HepG2 (cell line): ENCODE data around the gene NUDT6. TPM values are rescaled to one million over a fixed set of nuclear protein-coding genes. Genes with fewer than 3 reads are reported as not detected.

Source experiments
- BRD4 ChIP-seq: sonication (generic); formaldehyde crosslinking; IDR thresholded peaks from 2 replicates; pipeline ENCODE4 v1.4.0; 2020; ENCODE audit warnings: missing genetic modification reagents
- CBX1 ChIP-seq: IDR thresholded peaks from one replicate; pipeline ENCODE4 v1.6.1; 2016; ENCODE audit warnings: antibody characterized with exemption, low read depth
- CCDC6 ChIP-seq: sonication (generic); formaldehyde crosslinking; IDR thresholded peaks from 2 replicates; pipeline ENCODE4 v1.8.1; 2022; ENCODE audit warnings: mild to moderate bottlenecking, missing genetic modification reagents, moderate library complexity
- EZH2 ChIP-seq: conservative IDR thresholded peaks from 2 replicates; pipeline ENCODE4 v1.6.1; 2012; ENCODE audit warnings: mild to moderate bottlenecking, low read depth, low read length, moderate library complexity
- GABPB1 ChIP-seq: IDR thresholded peaks from 2 replicates; pipeline ENCODE4 v1.6.1; 2016; ENCODE audit warnings: mild to moderate bottlenecking, missing genetic modification reagents, moderate library complexity, missing compliant biosample characterization
- GLI4 ChIP-seq: sonication (generic); formaldehyde crosslinking; IDR thresholded peaks from 2 replicates; pipeline ENCODE4 v1.5.1; 2020; ENCODE audit warnings: missing genetic modification reagents, mild to moderate bottlenecking, moderate library complexity, borderline replicate concordance
- HES4 ChIP-seq: sonication (generic); formaldehyde crosslinking; IDR thresholded peaks from 2 replicates; pipeline ENCODE4 v1.9.0; 2021; ENCODE audit warnings: mild to moderate bottlenecking, missing genetic modification reagents, borderline replicate concordance
- REL ChIP-seq: sonication (generic); formaldehyde crosslinking; conservative IDR thresholded peaks from 2 replicates; pipeline ENCODE4 v1.8.0; 2022; ENCODE audit warnings: mild to moderate bottlenecking, missing genetic modification reagents, moderate library complexity
- RFX1 ChIP-seq: fragments of 450-650 bp; IDR thresholded peaks from 2 replicates; pipeline ENCODE4 v1.6.1; 2017
- XBP1 ChIP-seq: sonication (generic); formaldehyde crosslinking; IDR thresholded peaks from 2 replicates; pipeline ENCODE4 v1.5.0; 2020; ENCODE audit warnings: missing genetic modification reagents
- ZMYM2 ChIP-seq: sonication (generic); formaldehyde crosslinking; IDR thresholded peaks from 2 replicates; pipeline ENCODE4 v1.8.0; 2022; ENCODE audit warnings: mild to moderate bottlenecking, missing genetic modification reagents
- ZNF10 ChIP-seq: sonication (generic); formaldehyde crosslinking; IDR thresholded peaks from 2 replicates; pipeline ENCODE4 v1.4.0; 2020; ENCODE audit warnings: mild to moderate bottlenecking, low read depth, missing genetic modification reagents, borderline replicate concordance
- ZNF850 ChIP-seq: sonication (generic); formaldehyde crosslinking; conservative IDR thresholded peaks from 2 replicates; pipeline ENCODE4 v1.9.0; 2021; ENCODE audit warnings: mild to moderate bottlenecking, missing genetic modification reagents
- polyA plus RNA-seq, 8 experiments: library from polyadenylated mRNA; depleted of rRNA in 3 of 8; stranded (reverse) in 7 of 8; unstranded in 1 of 8; fragments of >200 nt; fragmentation: Illumina TruSeq in 4 of 8; extraction: Trizol in 4 of 8; gene quantifications; 2 replicates each; pipeline versions ENCODE4 v1.2.1 to v1.2.3, GENCODE V29; 2011 to 2016; ENCODE audit warnings: low read depth in 4 of 8, missing spikeins in 1 of 8, mixed read lengths in 1 of 8; ENCODE audit not compliant: insufficient read depth in 1 of 8
- total RNA-seq, 5 experiments: library from RNA; depleted of rRNA; stranded (reverse); fragments of >200 nt; fragmentation: Illumina TruSeq; extraction: Trizol; gene quantifications; 2 replicates each; pipeline ENCODE4 v1.2.3, GENCODE V29; 2016; ENCODE audit warnings: low read depth in 1 of 5
- TF ChIP-seq, protein P1 (sequence below): sonication (generic); formaldehyde crosslinking; IDR thresholded peaks from 2 replicates; pipeline ENCODE4 v1.5.1; 2020; ENCODE audit warnings: missing genetic modification reagents, mild to moderate bottlenecking, borderline replicate concordance
- TF ChIP-seq, protein P2 (sequence below): IDR thresholded peaks from 2 replicates; pipeline ENCODE4 v1.6.1; 2016; ENCODE audit warnings: mild to moderate bottlenecking, missing biosample characterization, missing genetic modification reagents
- TF ChIP-seq, protein P3 (sequence below): sonication (generic); formaldehyde crosslinking; IDR thresholded peaks from 2 replicates; pipeline ENCODE4 v1.5.0; 2020; ENCODE audit warnings: missing genetic modification reagents
- TF ChIP-seq, protein P4 (sequence below): IDR thresholded peaks from 2 replicates; pipeline ENCODE4 v1.6.1; 2018; ENCODE audit warnings: missing genetic modification reagents, mild to moderate bottlenecking, missing compliant biosample characterization
- TF ChIP-seq, protein P5 (sequence below), 2 experiments: fragments of 450-650 bp in 1 of 2; sonication (generic) in 1 of 2; formaldehyde crosslinking; IDR thresholded peaks; 2 replicates each; pipeline versions ENCODE4 v1.5.0 to v1.8.0; 2020 to 2022; ENCODE audit warnings: mild to moderate bottlenecking in 1 of 2, missing genetic modification reagents in 1 of 2
- TF ChIP-seq, protein P6 (sequence below): sonication (generic); formaldehyde crosslinking; IDR thresholded peaks from 2 replicates; pipeline ENCODE4 v1.4.0; 2020; ENCODE audit warnings: mild to moderate bottlenecking, low read depth, missing genetic modification reagents

NUDT6 gene
- total and polyA plus RNA-seq, 2 of the 13 experiments (the other 11 are each of a cell fraction or from before 2014, with no cell fraction given), result 4.8 to 8.3 TPM

DNA sequence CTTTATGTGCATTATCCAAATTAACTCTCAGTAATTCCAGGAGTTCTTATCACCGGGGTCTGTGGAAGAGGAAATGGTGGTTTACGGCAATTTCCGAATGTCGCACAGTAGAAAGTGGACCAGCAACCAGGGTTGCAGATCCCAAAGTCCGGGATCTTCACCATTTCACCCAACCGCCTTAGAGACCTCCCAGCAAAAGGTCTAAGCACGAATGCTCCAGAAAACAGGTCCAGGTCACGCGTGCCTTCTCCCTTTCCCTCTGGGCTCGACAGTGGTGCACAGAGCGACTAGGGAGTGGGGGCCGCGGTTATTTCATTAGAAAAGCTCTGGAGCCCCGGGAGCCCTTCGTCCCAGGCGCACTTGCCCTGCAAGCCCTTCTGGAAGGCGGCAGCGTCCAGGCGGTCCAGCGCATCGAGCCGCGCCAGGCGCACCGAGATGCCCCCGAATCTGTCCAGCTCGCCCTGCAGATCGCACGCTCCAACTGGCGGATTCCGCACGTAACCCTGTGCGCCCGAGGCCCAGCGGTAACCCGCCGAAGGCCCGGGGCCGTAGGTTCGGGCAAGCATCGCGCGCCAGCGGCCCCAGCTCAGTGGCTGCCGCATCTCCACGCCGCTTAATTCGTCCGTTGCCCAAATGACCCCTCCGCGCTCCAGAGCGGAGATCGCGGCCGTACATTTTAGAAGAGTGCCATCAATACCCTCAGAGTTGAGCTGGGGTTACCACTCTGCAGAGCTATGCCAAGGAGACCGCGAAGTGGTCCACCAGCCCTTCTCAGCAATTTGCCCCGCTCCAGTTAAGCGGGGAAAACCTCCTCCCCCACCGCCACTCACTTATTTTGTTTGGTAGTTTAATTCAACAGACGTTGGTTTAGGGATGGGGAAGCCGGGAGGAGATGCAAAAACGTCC is at the start of gene NUDT6 (continued):
- TF ChIP-seq CBX1, result no peak
- TF ChIP-seq, protein P1, sequence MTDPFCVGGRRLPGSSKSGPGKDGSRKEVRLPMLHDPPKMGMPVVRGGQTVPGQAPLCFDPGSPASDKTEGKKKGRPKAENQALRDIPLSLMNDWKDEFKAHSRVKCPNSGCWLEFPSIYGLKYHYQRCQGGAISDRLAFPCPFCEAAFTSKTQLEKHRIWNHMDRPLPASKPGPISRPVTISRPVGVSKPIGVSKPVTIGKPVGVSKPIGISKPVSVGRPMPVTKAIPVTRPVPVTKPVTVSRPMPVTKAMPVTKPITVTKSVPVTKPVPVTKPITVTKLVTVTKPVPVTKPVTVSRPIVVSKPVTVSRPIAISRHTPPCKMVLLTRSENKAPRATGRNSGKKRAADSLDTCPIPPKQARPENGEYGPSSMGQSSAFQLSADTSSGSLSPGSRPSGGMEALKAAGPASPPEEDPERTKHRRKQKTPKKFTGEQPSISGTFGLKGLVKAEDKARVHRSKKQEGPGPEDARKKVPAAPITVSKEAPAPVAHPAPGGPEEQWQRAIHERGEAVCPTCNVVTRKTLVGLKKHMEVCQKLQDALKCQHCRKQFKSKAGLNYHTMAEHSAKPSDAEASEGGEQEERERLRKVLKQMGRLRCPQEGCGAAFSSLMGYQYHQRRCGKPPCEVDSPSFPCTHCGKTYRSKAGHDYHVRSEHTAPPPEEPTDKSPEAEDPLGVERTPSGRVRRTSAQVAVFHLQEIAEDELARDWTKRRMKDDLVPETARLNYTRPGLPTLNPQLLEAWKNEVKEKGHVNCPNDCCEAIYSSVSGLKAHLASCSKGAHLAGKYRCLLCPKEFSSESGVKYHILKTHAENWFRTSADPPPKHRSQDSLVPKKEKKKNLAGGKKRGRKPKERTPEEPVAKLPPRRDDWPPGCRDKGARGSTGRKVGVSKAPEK (CRISPR knock-in tag), result no peak
- TF ChIP-seq, protein P2, sequence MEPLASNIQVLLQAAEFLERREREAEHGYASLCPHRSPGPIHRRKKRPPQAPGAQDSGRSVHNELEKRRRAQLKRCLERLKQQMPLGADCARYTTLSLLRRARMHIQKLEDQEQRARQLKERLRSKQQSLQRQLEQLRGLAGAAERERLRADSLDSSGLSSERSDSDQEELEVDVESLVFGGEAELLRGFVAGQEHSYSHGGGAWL (CRISPR knock-in tag), result no peak; the same call in 1 of the 2 replicates
- no peak for TF ChIP-seq HES4
- TF ChIP-seq GLI4 (CRISPR knock-in tag), result no peak
- TF ChIP-seq, protein P3, sequence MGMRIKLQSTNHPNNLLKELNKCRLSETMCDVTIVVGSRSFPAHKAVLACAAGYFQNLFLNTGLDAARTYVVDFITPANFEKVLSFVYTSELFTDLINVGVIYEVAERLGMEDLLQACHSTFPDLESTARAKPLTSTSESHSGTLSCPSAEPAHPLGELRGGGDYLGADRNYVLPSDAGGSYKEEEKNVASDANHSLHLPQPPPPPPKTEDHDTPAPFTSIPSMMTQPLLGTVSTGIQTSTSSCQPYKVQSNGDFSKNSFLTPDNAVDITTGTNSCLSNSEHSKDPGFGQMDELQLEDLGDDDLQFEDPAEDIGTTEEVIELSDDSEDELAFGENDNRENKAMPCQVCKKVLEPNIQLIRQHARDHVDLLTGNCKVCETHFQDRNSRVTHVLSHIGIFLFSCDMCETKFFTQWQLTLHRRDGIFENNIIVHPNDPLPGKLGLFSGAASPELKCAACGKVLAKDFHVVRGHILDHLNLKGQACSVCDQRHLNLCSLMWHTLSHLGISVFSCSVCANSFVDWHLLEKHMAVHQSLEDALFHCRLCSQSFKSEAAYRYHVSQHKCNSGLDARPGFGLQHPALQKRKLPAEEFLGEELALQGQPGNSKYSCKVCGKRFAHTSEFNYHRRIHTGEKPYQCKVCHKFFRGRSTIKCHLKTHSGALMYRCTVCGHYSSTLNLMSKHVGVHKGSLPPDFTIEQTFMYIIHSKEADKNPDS (CRISPR knock-in tag), result no peak
- TF ChIP-seq ZNF10 (CRISPR knock-in tag), result no peak
- TF ChIP-seq, protein P4, sequence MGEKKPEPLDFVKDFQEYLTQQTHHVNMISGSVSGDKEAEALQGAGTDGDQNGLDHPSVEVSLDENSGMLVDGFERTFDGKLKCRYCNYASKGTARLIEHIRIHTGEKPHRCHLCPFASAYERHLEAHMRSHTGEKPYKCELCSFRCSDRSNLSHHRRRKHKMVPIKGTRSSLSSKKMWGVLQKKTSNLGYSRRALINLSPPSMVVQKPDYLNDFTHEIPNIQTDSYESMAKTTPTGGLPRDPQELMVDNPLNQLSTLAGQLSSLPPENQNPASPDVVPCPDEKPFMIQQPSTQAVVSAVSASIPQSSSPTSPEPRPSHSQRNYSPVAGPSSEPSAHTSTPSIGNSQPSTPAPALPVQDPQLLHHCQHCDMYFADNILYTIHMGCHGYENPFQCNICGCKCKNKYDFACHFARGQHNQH (CRISPR knock-in tag), result peak; percentile 63
- TF ChIP-seq ZMYM2, result no peak
- TF ChIP-seq BRD4 (CRISPR knock-in tag), result peak; percentile 76; the same call in 1 of the 2 replicates
- TF ChIP-seq EZH2, result no peak
- no peak; the same call in 1 of the 2 replicates for TF ChIP-seq XBP1 (CRISPR knock-in tag)
- TF ChIP-seq CCDC6 (CRISPR knock-in tag), result peak; percentile 87
- TF ChIP-seq RFX1, result no peak
- TF ChIP-seq REL (CRISPR knock-in tag), result no peak
- TF ChIP-seq ZNF850 (CRISPR knock-in tag), result no peak
- TF ChIP-seq, protein P5, sequence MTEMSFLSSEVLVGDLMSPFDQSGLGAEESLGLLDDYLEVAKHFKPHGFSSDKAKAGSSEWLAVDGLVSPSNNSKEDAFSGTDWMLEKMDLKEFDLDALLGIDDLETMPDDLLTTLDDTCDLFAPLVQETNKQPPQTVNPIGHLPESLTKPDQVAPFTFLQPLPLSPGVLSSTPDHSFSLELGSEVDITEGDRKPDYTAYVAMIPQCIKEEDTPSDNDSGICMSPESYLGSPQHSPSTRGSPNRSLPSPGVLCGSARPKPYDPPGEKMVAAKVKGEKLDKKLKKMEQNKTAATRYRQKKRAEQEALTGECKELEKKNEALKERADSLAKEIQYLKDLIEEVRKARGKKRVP (CRISPR knock-in tag; IDR thresholded peaks at IDR 0.05), result no peak
- TF ChIP-seq GABPB1, result peak; percentile 70; the same call in 1 of the 2 replicates
- TF ChIP-seq, protein P6, sequence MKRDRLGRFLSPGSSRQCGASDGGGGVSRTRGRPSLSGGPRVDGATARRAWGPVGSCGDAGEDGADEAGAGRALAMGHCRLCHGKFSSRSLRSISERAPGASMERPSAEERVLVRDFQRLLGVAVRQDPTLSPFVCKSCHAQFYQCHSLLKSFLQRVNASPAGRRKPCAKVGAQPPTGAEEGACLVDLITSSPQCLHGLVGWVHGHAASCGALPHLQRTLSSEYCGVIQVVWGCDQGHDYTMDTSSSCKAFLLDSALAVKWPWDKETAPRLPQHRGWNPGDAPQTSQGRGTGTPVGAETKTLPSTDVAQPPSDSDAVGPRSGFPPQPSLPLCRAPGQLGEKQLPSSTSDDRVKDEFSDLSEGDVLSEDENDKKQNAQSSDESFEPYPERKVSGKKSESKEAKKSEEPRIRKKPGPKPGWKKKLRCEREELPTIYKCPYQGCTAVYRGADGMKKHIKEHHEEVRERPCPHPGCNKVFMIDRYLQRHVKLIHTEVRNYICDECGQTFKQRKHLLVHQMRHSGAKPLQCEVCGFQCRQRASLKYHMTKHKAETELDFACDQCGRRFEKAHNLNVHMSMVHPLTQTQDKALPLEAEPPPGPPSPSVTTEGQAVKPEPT (CRISPR knock-in tag), result no peak; the same call in none of the 2 replicates
